ENCODE measurements around the gene FBXO34.

Gene FBXO34

DNA sequence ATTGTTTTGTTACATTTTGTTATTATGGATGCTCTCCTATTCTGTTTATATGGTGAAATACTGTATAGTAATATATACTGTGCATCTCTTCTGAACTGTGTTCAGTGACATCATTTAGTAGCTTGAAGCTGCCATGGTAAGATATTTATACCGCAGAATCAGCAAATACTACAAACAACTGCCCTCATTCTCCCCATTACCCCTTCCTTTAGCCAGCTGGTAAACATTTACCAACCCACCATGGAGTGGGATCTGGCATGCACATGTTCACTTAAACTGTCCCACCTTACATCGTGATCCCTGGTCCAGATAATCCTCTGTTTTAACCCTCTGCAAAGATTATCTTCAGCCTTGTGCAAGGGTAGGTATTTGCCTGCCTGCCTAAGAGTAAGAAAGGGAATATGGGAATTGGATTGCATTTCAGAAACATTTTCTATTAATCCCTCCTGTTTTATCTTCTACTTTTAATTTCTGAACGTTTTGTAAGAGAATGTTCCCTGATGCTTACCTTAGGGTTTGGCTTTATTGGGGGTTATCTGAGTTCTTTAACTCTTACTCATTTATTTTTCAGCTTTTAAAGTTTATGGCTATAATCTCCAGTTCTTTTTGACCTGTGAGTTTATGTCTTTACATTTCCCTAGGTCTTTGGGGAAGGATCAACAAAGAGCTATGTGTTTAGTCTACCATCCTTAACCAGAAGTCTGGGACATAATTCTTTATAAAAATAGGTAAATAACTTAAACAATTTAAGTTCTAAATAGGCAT, 46.5 kb downstream of the FBXO34 start:
- Histone ChIP-seq H3K4me1 (ENCODE audit: control insufficient read depth, insufficient read depth, low read length) (peaks cover 10% of the 10 kb centered on the region), H3K27me3 (ENCODE audit: control insufficient read depth, insufficient read depth, low read length) (no peaks in the 10 kb centered on the region), H3K9me3 (ENCODE audit: control insufficient read depth, low read length) (no peaks in the 10 kb centered on the region), H3K9ac (ENCODE audit: low read length) (no peak overlapping the region), H3K36me3 (ENCODE audit: control insufficient read depth, insufficient read depth, low read length) (no peaks in the 10 kb centered on the region), H3K4me3 (ENCODE audit: low read length) (no peak overlapping the region)

DNA sequence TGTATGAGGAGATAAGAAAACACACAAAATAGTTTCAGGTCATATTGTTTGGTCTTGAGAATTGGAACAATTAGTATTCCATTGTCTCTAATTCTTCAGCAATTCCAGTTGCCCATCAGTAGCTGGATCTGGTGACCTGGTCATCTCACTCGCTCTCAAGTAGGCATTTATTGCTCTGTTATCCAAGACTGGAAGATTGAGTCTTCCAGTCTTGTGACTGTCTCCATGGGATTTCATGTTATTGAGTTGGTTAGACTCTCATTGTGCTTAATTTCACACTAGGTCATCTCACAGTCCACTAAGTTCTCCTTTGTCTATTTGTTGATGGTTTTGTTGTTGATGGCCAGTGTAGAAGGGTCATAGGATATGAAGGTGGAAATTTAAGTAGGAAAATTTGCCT, 47.5 kb downstream of the FBXO34 start:
- Histone ChIP-seq H3K4me3 (ENCODE audit: low read length) (no peak overlapping the region), H3K4me1 (ENCODE audit: control insufficient read depth, insufficient read depth, low read length) (peaks cover 10% of the 10 kb centered on the region), H3K9me3 (ENCODE audit: control insufficient read depth, low read length) (no peaks in the 10 kb centered on the region), H3K9ac (ENCODE audit: low read length) (no peak overlapping the region), H3K27me3 (ENCODE audit: control insufficient read depth, insufficient read depth, low read length) (no peaks in the 10 kb centered on the region), H3K36me3 (ENCODE audit: control insufficient read depth, insufficient read depth, low read length) (no peaks in the 10 kb centered on the region)

DNA sequence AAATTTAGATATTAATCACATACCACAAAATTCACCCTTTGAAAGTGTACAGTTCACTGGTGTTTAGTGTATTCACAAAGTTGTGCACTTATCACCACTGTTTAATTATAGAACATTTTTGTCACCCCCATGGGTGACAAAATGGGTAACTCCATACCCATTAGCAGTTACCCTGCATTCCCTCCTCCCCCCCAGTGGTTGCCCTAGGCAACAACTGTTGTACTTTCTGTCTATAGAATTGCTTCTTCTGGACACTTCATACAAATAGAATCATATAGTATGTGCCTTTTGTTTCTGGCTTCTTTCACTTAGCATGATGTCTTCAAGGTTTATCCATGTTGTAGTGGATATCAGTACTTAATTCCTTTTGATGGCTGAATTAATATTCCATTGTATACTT, 52.7 kb downstream of the FBXO34 start:
- H3K9ac ChIP-seq (ENCODE audit: low read length), result no peak overlapping the region
- H3K27me3 ChIP-seq (ENCODE audit: control insufficient read depth, insufficient read depth, low read length), result no peaks in the 10 kb centered on the region
- no peak overlapping the region for H3K4me3 ChIP-seq (ENCODE audit: low read length)
- no peaks in the 10 kb centered on the region for H3K9me3 ChIP-seq (ENCODE audit: control insufficient read depth, low read length)
- H3K4me1 ChIP-seq (ENCODE audit: control insufficient read depth, insufficient read depth, low read length), result no peaks in the 10 kb centered on the region
- H3K36me3 ChIP-seq (ENCODE audit: control insufficient read depth, insufficient read depth, low read length), result no peaks in the 10 kb centered on the region

DNA sequence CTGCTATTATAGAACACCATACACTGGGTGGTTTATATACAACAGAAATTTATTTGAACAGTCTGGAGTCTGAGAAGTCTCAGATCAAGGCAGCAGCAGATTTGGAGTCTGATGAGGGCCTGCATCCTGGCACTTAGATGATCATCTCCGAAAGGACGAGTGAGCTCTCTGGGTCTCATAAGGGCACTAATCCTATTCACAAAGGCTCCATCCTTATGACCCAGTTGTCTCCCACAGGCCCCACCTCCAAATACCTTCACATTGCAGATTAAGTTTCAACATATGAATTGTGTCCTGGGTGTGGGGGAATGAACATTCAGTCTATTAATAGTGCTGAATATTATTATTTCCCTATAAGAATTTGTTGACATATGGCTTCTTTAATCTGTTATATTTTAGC, 53.6 kb downstream of the FBXO34 start:
- H3K9me3 ChIP-seq (ENCODE audit: control insufficient read depth, low read length), result no peaks in the 10 kb centered on the region
- H3K27me3 ChIP-seq (ENCODE audit: control insufficient read depth, insufficient read depth, low read length), result no peaks in the 10 kb centered on the region
- H3K4me1 ChIP-seq (ENCODE audit: control insufficient read depth, insufficient read depth, low read length), result no peaks in the 10 kb centered on the region
- no peak overlapping the region for H3K9ac ChIP-seq (ENCODE audit: low read length)
- H3K36me3 ChIP-seq (ENCODE audit: control insufficient read depth, insufficient read depth, low read length), result no peaks in the 10 kb centered on the region
- no peak overlapping the region for H3K4me3 ChIP-seq (ENCODE audit: low read length)

DNA sequence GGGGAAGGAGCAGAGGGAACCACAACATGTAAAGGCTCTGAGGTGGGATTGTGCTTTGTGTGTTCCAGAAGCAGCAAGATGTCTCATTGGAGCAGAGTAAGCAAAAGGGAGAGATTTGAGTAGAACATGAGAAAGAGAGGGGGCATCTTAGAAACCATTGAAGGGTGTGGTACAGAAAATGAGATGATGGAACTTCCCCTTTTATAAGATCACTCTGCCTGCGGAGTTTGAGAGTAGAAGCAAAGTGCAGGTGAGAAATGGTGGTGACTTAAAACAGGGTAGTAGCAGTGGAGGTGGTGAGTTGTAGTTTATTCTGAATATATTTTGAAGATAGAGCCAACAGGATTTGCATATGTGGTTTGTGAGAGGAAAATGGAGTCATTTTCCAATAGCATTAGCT, 56.0 kb downstream of the FBXO34 start:
- H3K27me3 ChIP-seq (ENCODE audit: control insufficient read depth, insufficient read depth, low read length), result no peaks in the 10 kb centered on the region
- H3K9ac ChIP-seq (ENCODE audit: low read length), result no peak overlapping the region
- H3K4me1 ChIP-seq (ENCODE audit: control insufficient read depth, insufficient read depth, low read length), result no peaks in the 10 kb centered on the region
- no peak overlapping the region for H3K4me3 ChIP-seq (ENCODE audit: low read length)
- no peaks in the 10 kb centered on the region for H3K9me3 ChIP-seq (ENCODE audit: control insufficient read depth, low read length)
- no peaks in the 10 kb centered on the region for H3K36me3 ChIP-seq (ENCODE audit: control insufficient read depth, insufficient read depth, low read length)

DNA sequence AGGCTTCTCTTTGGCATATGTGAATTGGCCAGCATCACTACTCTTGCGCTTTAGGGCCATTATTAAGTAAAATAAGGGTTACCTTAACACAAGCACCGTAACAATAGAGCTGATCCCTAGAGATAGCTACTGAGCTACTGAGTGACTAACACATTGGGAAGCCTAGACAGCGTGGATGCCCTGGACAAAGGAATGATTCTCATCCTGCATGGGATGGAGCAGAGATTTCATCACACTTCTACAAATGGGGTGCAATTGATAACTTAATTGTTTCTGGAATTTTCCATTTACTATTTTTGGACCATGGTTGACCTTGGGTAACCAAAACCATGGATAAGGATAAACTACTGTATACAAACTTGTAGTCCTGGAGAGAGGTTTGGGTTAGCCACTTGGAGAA, 57.1 kb downstream of the FBXO34 start:
- Histone ChIP-seq H3K27me3 (ENCODE audit: control insufficient read depth, insufficient read depth, low read length) (no peaks in the 10 kb centered on the region), H3K9me3 (ENCODE audit: control insufficient read depth, low read length) (no peaks in the 10 kb centered on the region), H3K4me1 (ENCODE audit: control insufficient read depth, insufficient read depth, low read length) (peaks cover 8% of the 10 kb centered on the region), H3K4me3 (ENCODE audit: low read length) (no peak overlapping the region), H3K9ac (ENCODE audit: low read length) (no peak overlapping the region), H3K36me3 (ENCODE audit: control insufficient read depth, insufficient read depth, low read length) (no peaks in the 10 kb centered on the region)

DNA sequence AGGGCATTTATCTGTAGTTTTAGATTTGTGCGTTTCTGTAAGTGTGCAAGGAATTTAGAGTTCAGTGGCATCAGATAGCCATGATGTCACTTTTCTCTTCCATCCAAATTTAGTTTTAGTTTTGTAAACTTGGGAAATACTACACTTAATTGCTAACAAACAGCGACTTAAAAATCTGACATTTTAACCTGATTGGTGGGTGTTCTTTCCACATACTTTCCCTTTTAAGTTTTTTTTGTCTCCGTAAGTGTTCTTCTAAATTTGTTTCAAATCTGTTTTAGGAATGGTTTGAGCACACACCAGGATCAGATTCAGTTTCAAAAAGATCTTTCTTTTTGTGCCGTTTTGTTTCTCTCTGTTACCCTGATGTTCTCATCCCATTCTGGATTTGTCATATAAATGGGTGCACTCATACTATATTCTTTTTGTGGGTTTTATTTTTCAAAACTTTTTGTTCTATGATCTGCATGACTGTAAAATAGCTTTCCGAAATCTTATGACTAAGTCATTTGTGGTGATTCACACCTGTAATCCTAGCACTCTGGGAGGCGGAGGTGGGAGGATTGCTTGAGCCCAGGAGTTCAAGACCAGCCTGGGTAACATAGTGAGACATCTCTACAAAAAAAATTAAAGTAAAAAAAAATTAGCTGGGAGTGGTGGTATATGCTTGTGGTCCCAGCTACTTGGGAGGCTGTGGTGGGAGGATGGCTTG, 58.9 kb downstream of the FBXO34 start:
- Histone ChIP-seq H3K9ac (ENCODE audit: low read length) (no peak overlapping the region), H3K27me3 (ENCODE audit: control insufficient read depth, insufficient read depth, low read length) (no peaks in the 10 kb centered on the region), H3K9me3 (ENCODE audit: control insufficient read depth, low read length) (no peaks in the 10 kb centered on the region), H3K36me3 (ENCODE audit: control insufficient read depth, insufficient read depth, low read length) (no peaks in the 10 kb centered on the region), H3K4me3 (ENCODE audit: low read length) (no peak overlapping the region), H3K4me1 (ENCODE audit: control insufficient read depth, insufficient read depth, low read length) (peaks cover 26% of the 10 kb centered on the region)

DNA sequence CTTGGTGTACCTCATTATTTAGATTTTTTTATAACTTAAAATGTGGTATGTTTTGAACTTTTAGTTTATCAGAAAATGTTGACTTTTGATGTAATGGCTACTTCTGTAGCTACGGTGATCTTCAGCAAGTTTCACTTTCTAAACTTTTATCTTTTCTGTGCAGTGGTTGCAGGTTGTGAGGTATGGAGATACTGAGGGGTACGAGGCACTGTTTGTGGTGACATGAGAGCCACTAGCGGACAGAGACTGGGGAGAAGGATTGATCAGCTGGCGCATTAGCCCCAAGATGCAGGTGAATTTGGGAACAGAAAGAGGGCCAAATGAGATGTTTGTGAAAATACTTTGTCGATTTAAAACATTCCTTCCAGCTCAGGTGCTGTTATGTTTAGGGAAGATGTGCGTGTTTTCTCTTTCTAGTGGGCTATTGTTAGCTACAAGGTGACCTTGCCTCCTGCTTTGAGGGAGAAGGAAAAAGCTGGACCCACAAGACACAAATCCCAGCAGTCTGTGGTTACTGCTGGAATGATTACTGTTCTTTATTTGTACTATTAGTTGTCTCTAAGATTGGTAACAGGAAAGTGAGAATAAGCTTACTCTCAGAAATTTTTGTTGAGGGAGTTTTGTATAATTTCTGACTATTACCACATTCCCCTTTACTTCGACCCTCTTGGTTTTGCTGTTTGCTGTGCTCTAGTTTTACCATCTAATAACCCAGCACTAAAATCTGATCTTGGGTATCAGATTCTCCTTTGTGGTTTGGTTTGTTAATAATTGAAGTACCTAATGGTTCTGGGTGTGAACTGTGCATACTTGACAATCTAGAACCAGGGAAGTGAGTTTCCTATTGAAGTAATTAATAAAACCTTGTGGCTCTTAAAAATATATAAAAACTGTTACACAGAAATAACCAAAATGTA, 61.7 kb downstream of the FBXO34 start:
- H3K9me3 ChIP-seq (ENCODE audit: control insufficient read depth, low read length), result no peaks in the 10 kb centered on the region

DNA sequence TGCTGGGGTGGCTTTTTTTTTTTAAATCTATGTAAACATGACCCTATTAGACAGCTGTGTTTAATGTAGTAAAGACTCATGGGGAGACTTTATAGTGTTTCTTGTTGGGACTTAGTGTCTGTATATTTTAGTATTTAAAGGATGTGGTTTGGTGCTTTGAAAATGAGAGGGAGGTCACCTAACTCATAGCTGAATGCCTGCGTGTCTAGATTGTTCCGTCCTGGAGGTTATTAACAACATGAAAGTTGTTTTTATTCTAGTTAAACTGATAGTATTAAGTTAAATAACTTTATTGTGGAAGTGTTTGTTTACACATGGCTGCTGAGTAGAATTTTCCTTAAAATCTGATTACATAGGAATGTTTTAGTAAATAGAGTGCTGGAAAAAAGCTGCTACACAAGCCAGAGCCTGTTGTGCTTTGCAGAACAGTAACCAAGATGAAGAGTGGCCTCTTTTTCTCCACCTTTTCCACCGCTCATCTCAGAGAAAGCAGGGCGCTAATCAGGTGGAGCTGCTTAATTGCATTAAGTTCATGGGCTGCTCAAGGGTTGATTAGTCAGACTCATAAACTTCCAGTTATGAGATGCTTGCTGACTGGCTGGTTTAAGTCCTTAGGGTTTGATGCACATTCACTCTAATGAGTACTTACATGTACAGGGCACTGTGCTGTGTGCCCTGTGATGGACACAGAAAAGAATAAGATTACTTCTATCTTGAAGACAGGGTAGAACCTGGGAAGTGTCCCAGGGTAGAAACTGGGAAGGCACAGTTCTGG, 62.7 kb downstream of the FBXO34 start:
- peak overlapping the region; percentile 7 for H3K9ac ChIP-seq (ENCODE audit: low read length)
- peaks cover 47% of the 10 kb centered on the region for H3K4me1 ChIP-seq (ENCODE audit: control insufficient read depth, insufficient read depth, low read length)
- no peaks in the 10 kb centered on the region for H3K27me3 ChIP-seq (ENCODE audit: control insufficient read depth, insufficient read depth, low read length)
- H3K9me3 ChIP-seq (ENCODE audit: control insufficient read depth, low read length), result no peaks in the 10 kb centered on the region
- H3K36me3 ChIP-seq (ENCODE audit: control insufficient read depth, insufficient read depth, low read length), result no peaks in the 10 kb centered on the region
- H3K4me3 ChIP-seq (ENCODE audit: low read length), result no peak overlapping the region

More for the DNA sequence above, 61.7 kb downstream of the FBXO34 start:
- Histone ChIP-seq H3K9ac (ENCODE audit: low read length) (peak overlapping the region; percentile 14), H3K4me1 (ENCODE audit: control insufficient read depth, insufficient read depth, low read length) (peaks cover 43% of the 10 kb centered on the region), H3K4me3 (ENCODE audit: low read length) (peak overlapping the region; percentile 22), H3K27me3 (ENCODE audit: control insufficient read depth, insufficient read depth, low read length) (no peaks in the 10 kb centered on the region), H3K36me3 (ENCODE audit: control insufficient read depth, insufficient read depth, low read length) (no peaks in the 10 kb centered on the region)

DNA sequence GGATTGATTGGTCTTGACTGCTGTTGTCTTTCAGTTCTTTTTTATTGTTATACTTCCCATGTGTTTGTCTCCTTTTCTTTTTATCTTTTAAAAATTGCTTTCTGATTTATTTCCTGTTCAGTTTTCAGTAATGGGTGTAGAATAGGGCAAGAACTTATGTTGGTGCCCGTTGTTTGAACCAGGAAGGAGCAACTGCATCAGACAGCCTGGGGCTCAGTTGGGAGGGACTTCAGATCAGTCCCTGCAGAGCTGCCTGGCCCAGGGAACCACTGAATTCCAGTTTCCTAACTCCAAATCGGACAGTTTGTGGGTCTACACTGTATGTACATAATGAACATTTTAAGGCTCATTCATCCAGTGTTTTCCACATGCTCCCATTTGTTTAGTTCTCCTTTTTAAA, 64.9 kb downstream of the FBXO34 start:
- Histone ChIP-seq H3K9ac (ENCODE audit: low read length) (no peak overlapping the region), H3K9me3 (ENCODE audit: control insufficient read depth, low read length) (no peaks in the 10 kb centered on the region), H3K27me3 (ENCODE audit: control insufficient read depth, insufficient read depth, low read length) (no peaks in the 10 kb centered on the region), H3K36me3 (ENCODE audit: control insufficient read depth, insufficient read depth, low read length) (no peaks in the 10 kb centered on the region), H3K4me3 (ENCODE audit: low read length) (no peak overlapping the region), H3K4me1 (ENCODE audit: control insufficient read depth, insufficient read depth, low read length) (peaks cover 52% of the 10 kb centered on the region)

DNA sequence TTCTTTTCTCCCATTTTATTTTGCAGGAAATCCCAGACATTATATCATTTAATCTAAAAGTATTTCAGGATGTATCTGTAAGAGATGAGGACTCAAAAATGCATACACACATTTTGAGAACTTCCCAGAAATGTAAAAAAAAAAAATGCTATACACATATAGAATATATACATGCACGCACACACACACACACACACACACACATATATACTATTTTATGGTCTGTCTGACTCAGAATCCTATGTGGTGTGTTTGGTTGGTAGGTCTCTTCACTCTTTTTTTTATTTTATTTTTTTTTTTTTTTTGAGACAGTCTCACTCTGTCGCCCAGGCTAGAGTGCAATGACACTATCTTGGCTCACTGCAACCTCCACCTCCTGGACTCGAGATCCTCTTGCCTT, 65.5 kb downstream of the FBXO34 start:
- no peaks in the 10 kb centered on the region for H3K27me3 ChIP-seq (ENCODE audit: control insufficient read depth, insufficient read depth, low read length)
- no peak overlapping the region for H3K4me3 ChIP-seq (ENCODE audit: low read length)
- H3K36me3 ChIP-seq (ENCODE audit: control insufficient read depth, insufficient read depth, low read length), result no peaks in the 10 kb centered on the region
- H3K9ac ChIP-seq (ENCODE audit: low read length), result no peak overlapping the region
- no peaks in the 10 kb centered on the region for H3K9me3 ChIP-seq (ENCODE audit: control insufficient read depth, low read length)
- H3K4me1 ChIP-seq (ENCODE audit: control insufficient read depth, insufficient read depth, low read length), result peaks cover 52% of the 10 kb centered on the region

All from mucosa of stomach (tissue), 1 donor.